Stimulated activated naive CD4-positive, alpha-beta T cell treated with Interleukin-2 at 50 U/mL for 16 hours (primary cell): ENCODE data around the gene TMCO6.
"Not testable (repeated sequence)": the region's sequence is repeated elsewhere in the genome, so short reads cannot be mapped to it uniquely, and the experiment has no call there.

Experiments
- DNase-seq: peaks from one replicate; lab custom pipeline; 2025; lab: John Stamatoyannopoulos, UW

The TMCO6 gene

DNA sequence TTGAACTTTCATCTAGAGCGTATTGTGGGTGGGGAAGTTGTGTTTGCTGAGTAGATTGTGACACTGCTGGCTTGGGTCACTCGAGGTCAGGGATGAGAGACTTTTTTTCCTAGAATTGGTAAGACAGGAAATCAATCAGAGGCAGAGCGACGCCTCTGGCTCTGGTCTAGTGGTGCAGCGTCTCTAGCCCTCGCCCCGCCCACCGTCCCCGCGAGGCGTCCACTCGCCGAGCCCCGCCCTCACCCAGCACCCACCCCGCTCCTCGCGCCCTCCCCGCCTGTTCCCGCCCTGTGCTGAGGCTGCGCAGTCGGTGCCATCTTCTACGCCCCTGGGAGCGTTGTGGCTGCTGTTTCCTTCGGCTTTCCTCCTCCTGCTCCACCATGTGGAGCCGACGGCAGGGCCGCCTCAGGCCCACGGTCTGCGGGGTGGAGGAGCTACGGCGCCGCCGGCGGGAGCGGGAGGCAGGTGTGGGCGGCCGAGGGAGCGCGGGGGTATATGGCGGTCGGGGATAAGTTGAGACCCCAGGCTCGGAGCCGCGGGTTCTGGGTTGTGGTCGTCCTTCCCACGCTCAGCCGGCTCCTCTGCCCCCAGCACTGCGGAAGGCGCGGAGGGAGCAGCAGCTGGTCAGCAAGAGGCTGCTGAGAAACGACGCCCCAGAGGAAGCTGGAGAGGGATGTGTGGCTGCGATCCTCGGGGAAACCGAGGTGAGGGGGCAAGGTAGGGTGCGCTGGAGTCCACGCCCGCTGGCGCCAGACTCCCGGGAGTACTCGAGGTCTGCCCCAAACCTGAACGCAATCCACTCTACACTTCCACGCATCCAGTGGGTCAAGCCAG is at the start of gene TMCO6:
TMCO6 (plus strand) TSS at position 304 of the 834 bp plus-strand sequence; CDS start at position 381, 77 bp downstream.
- DNase-seq, result peak; percentile 97

- DNase-seq, result no peak
These were observed 48.4 kb upstream of the TMCO6 start for GRCh38 chr5:140590861-140591260.

DNA sequence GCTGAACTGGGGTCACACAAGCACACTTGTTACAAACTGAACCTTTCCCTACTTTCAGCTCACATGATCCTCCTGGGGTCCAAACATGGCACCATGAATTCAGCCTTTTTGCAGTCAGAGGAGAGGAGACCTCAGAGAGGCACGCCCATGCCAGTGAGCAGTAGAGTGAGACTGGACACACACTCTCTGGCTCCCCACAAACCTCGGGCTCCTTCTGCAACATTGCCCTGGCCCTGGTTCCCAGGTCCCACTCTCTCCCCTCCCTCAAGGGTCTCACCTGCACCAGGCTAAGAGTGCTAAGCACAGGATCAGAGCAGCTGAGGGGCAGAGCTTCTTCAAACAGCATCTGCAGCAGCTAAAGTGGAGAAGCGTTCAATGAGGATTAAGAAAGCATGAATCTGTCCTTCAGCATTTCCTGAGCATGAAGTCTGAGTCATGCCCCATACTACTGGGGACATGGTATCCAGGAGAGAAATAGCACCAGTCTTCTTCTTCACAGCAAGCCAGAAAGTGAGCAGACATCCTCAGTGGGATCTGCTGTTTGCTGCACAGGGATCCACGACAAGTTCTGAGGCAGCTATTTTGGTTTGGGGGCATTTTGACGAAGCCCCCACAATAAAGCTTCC is 47.4 kb upstream of the TMCO6 start:
- DNase-seq, result no peak

GRCh38 chr5:140593070-140593469 is 46.2 kb upstream of the TMCO6 start:
- DNase-seq, result not testable (repeated sequence)

DNA sequence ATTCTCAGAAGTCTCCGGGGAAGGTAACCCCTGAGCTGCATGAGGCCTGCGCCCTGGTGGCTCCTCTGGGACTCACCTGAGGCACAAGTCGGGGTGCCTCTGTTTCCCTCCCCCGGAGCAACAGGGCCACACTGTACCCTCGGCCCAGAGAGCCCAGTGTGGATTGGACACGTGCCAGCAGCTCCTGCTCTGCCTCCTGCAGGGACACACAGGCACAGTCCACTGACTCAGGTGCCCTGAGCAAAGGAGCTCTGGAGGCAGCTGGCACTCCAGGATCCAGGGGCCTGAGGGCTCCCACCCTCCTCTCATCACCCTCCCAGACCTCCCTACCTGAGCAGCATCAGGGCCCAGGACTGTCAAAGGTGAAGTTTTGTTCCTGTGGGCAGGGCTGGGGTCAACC is 45.1 kb upstream of the TMCO6 start:
- DNase-seq, result no peak

GRCh38 chr5:140595538-140596300 is 43.5 kb upstream of the TMCO6 start:
- DNase-seq, result no peak

- DNase-seq, result no peak
These were observed 42.9 kb upstream of the TMCO6 start for GRCh38 chr5:140596321-140596741.

GRCh38 chr5:140598836-140599235 is 40.4 kb upstream of the TMCO6 start:
- no peak for DNase-seq

- no peak for DNase-seq
These were observed 39.2 kb upstream of the TMCO6 start for GRCh38 chr5:140600096-140600495.

DNA sequence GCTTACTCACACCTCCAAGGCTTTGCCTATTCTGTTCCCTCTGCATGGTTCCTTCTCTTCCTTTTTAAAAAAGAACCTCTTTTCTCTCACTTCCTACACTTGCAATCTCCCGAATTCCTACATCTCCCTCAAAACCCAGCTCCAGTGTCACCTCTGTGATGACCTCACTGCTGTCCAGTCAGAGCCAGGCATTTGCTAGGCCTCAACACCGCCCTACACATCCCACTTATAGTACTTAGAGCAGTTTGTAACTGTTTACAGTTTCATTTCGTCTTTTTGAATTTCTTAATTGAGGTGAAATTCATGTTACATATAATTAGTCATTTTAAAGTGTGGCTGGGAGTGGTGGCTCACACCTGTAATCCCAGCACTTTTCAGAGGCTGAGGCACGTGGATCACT is 37.1 kb upstream of the TMCO6 start:
- no peak for DNase-seq

- not testable (repeated sequence) for DNase-seq
These were observed 35.9 kb upstream of the TMCO6 start for GRCh38 chr5:140603446-140603698.

- DNase-seq, result no peak
These were observed 35.5 kb upstream of the TMCO6 start for GRCh38 chr5:140603734-140604133.

- DNase-seq, result no peak
These were observed 33.4 kb upstream of the TMCO6 start for GRCh38 chr5:140605879-140606278.

DNA sequence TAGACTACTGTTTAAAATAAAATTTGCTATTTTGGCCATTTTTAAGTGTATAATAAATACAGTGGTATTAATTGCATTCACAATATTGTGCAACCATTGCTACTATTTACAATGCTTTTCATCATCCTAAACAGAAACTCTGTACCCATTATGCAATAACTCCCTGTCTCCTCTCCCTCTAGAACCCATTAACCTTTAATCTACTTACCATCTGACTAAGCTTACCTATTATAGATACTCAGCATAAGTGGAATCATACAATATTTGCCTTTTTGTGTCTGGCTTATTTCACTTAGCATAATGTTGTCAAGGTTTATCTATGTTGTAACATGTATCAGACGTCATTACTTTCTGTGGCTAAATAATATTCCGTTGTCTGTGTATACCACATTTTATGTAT is 32.2 kb upstream of the TMCO6 start:
- DNase-seq, result no peak

- DNase-seq, result no peak
These were observed 30.5 kb upstream of the TMCO6 start for GRCh38 chr5:140608722-140609121.

GRCh38 chr5:140609126-140609525 is 30.1 kb upstream of the TMCO6 start:
- no peak for DNase-seq

DNA sequence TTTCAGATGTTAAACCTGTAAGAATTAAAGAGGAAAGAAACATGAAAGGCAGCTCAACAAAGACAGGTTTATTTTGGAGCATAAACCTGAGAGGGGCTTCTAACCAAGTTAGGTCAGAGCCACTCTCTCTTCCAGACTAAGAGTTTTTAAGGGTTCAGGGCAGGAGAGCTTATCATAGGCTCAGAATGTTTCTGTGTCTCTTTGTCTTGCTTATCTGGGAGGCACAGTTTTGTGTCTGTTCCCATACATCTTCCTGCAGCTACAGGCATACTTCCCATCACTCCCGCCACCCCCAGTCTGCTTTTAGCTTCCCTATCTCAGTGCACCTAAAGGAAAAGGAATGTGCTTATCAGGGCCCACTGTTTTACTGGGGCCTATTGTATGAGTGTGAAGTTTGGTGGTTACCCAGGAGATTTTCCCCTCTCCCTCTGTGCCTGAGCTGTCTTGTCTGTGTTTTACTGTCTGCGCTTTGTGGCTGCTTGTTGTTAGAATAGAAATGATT is 28.2 kb upstream of the TMCO6 start:
- no peak for DNase-seq

- DNase-seq, result no peak
These were observed 16.9 kb upstream of the TMCO6 start for GRCh38 chr5:140622301-140622700.

GRCh38 chr5:140623061-140623460 is 16.2 kb upstream of the TMCO6 start:
- DNase-seq, result not testable (repeated sequence)

DNA sequence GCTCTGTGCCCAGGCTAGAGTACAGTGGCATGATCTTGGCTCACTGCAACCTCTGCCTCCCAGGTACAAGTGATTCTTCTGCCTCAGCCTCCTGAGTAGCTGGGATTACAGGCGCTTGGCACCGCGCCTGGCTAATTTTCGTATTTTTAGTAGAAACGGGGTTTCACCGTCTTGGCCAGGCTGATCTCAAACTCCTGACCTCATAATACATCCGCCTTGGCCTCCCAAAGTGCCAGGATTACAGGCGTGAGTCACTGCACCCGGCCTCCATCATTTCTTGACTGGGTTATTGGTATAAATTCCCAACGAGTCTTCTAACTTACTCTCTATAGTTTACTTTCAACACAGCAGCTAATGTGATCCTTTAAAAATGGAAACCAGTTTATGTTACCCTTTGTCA is 14.4 kb upstream of the TMCO6 start:
- not testable (repeated sequence) for DNase-seq

- DNase-seq, result no peak
These were observed 11.3 kb upstream of the TMCO6 start for GRCh38 chr5:140627972-140628371.

DNA sequence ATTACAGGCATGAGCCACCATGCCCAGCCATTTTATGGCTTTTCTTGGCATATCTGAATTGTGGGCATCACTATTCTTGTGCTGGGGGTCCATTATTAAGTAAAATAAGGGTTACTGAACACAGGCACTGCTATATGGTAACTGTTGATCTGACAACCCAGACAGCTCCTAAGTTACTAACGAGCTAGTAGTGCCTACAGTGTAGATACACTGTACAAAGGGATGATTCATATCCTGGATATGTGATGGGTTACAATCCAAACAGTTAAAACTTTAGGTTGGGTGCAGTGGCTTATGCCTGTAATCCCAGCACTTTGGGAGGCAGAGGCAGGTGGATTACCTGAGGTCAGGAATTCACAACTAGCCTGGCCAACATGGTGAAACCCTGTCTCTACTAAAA is 10.5 kb upstream of the TMCO6 start:
- no peak for DNase-seq
